GM19240 (cell line): ENCODE data around the gene MAL.

Source experiments
- DNase-seq: peaks from one replicate; pipeline ENCODE4 v3.0.0; 2011; ENCODE audit warnings: low spot score; ENCODE audit not compliant: insufficient read length

Gene MAL

GRCh38 chr2:95048825-95049682 lies 23.5 kb downstream of the MAL start:
- DNase-seq, result no peak

- DNase-seq, result no peak
Observed at GRCh38 chr2:95049683-95049955, 24.1 kb downstream of the MAL start.

- no peak for DNase-seq
Observed at GRCh38 chr2:95049961-95050360, 24.5 kb downstream of the MAL start.

GRCh38 chr2:95050385-95051300 lies 25.1 kb downstream of the MAL start:
- no peak for DNase-seq

- no peak for DNase-seq
Observed at GRCh38 chr2:95051626-95052025, 26.1 kb downstream of the MAL start.

GRCh38 chr2:95052307-95052706 lies 26.8 kb downstream of the MAL start:
- no peak for DNase-seq

- DNase-seq, result no peak
Observed at GRCh38 chr2:95052804-95053479, 27.4 kb downstream of the MAL start.

- DNase-seq, result no peak
Observed at GRCh38 chr2:95053543-95053942, 28.0 kb downstream of the MAL start.

GRCh38 chr2:95054016-95054415 lies 28.5 kb downstream of the MAL start:
- no peak for DNase-seq

GRCh38 chr2:95055262-95055661 lies 29.8 kb downstream of the MAL start:
- no peak for DNase-seq

- no peak for DNase-seq
Observed at GRCh38 chr2:95056044-95056443, 30.5 kb downstream of the MAL start.

- no peak for DNase-seq
Observed at GRCh38 chr2:95056461-95057459, 31.3 kb downstream of the MAL start.

- DNase-seq, result no peak
Observed at GRCh38 chr2:95057535-95058370, 32.2 kb downstream of the MAL start.

- DNase-seq, result no peak
Observed at GRCh38 chr2:95058466-95058988, 33.0 kb downstream of the MAL start.

- DNase-seq, result no peak
Observed at GRCh38 chr2:95058989-95059641, 33.6 kb downstream of the MAL start.

- no peak for DNase-seq
Observed at GRCh38 chr2:95059656-95060370, 34.3 kb downstream of the MAL start.

- DNase-seq, result no peak
Observed at GRCh38 chr2:95060446-95061118, 35.1 kb downstream of the MAL start.

GRCh38 chr2:95061119-95061512 lies 35.6 kb downstream of the MAL start:
- no peak for DNase-seq
